Heart left ventricle (tissue), 16 donors: ENCODE results near the gene MGAT4B. TPM values are rescaled to one million over a fixed set of nuclear protein-coding genes. Genes with fewer than 3 reads are reported as not detected.

Experiments
- ATAC-seq, 4 donors: fragments of 200-7000 bp; cut with Tn5 transposase; one replicate each; pipeline ENCODE4 v1.9.1; 2020 to 2022; ENCODE audit warnings: moderate library complexity in 4 of 4, mild to moderate bottlenecking in 3 of 4, moderate number of reproducible peaks in 1 of 4
- DNase-seq, 5 donors: peaks; one replicate each; pipeline ENCODE4 v3.0.0-alpha.2; 2020
- H3K27ac ChIP-seq, 12 donors: fragments of 200-600 bp; sonication (generic) in 4 of 12; one replicate each; pipeline versions ENCODE4 v1.5.0 to v1.8.0; 2016 to 2022; ENCODE audit warnings: mild to moderate bottlenecking in 2 of 12
- H3K27me3 ChIP-seq, 9 donors: fragments of 200-600 bp; sonication (generic) in 2 of 9; one replicate each; pipeline versions ENCODE4 v1.5.1 to v1.8.0; 2016 to 2022; ENCODE audit warnings: mild to moderate bottlenecking in 3 of 9
- H3K36me3 ChIP-seq, 9 donors: fragments of 200-600 bp; sonication (generic) in 2 of 9; one replicate each; pipeline versions ENCODE4 v1.5.0 to v1.8.0; 2018 to 2022; ENCODE audit warnings: mild to moderate bottlenecking in 2 of 9
- H3K4me1 ChIP-seq, 12 donors: fragments of 200-600 bp; sonication (generic) in 4 of 12; one replicate each; pipeline versions ENCODE4 v1.5.0 to v1.8.0; 2016 to 2022; ENCODE audit warnings: mild to moderate bottlenecking in 3 of 12
- H3K4me3 ChIP-seq, 12 donors: fragments of 200-600 bp; sonication (generic) in 4 of 12; one replicate each; pipeline versions ENCODE4 v1.5.0 to v1.8.0; 2017 to 2022; ENCODE audit warnings: mild to moderate bottlenecking in 9 of 12, moderate library complexity in 4 of 12
- H3K9me3 ChIP-seq, 12 donors: fragments of 200-600 bp; sonication (generic) in 4 of 12; one replicate each; pipeline versions ENCODE4 v1.5.0 to v1.8.0; 2016 to 2022; ENCODE audit warnings: mild to moderate bottlenecking in 1 of 12
- POLR2A ChIP-seq, 2 donors: fragments of 450-650 bp; IDR thresholded peaks; one replicate each; pipeline ENCODE4 v1.6.1; 2017; ENCODE audit warnings: antibody characterized with exemption in 2 of 2, mild to moderate bottlenecking in 2 of 2, moderate library complexity in 2 of 2
- WGBS, 4 donors: extraction: QIAGEN DNeasy Blood & Tissue Kit in 2 of 4; methylation state at CpG; one replicate each; pipeline versions ENCODE4 v1.1.5 to v1.1.7; 2013 to 2018; 5-methylcytosine and 5-hydroxymethylcytosine counted together
- intact Hi-C, 10 donors: fragments of 100-400 bp; cut with DNase I; formaldehyde crosslinking; loops; one replicate each; pipeline versions ENCODE4 v1.11.1 to v1.14.2; 2022
- polyA plus RNA-seq, 2 donors: library from polyadenylated mRNA; stranded (reverse); fragments of 200-250 nt; gene quantifications; one replicate each; pipeline ENCODE4 v1.2.3, GENCODE V29; 2013
- total RNA-seq, 9 donors: library from RNA; depleted of rRNA in 2 of 9; stranded (reverse); fragments of >200 nt in 2 of 9; fragmentation: NEBNext Ultra II Directional in 3 of 9; extraction: Animal tissue kit (Norgen Biotek cat#: 25700) in 3 of 9; gene quantifications; one replicate each; pipeline versions ENCODE4 v1.1.0 to v1.2.4, GENCODE V29; 2016 to 2023
- TF ChIP-seq, protein P1 (sequence below), 12 donors: fragments of 200-600 bp; sonication (generic) in 4 of 12; IDR thresholded peaks; one replicate each; pipeline versions ENCODE4 v1.5.0 to v1.8.0; 2018 to 2022; ENCODE audit warnings: antibody characterized with exemption in 12 of 12, mild to moderate bottlenecking in 5 of 12
- donor health status: ischemic (EF 13 %, LVEDD 7.1; RV severe dilation, severe dysfunction).
- donor health status: healthy with polysubstance abuse.
- donor health status: DM: no; HTN: yes; CAD: no.
- donor health status: DM: no; HTN: no; CAD: no.
- donor health status: ischemic (EF 25% LVEDD 6.9; RV normal size, moderate dysfunction).
- donor health status: ischemic (EF 25% LVEDD 5.7; RV mildly dilated, moderate dysfunction).
- donor health status: healthy.
- donor health status: DM: yes; HTN: yes; CAD: no.
- donor health status: ischemic (EF 35%, LVEDD 5.7; RV mildly dilated, moderate dysfunction).
- donor health status: nonischemic (EF 11% LVEDD 7.7; RV severe dilation, severe dysfunction).
- donor health status: DM: yes; HTN: yes; CAD: no.
- donor health status: PGD.
- donor health status: ischemic (EF 29% LVEDD 5.4; RV normal size, mild dysfunction).
- donor health status: nonischemic (EF 23%, LVEDD 6.1; RV moderate dilation, normal function).

Gene MGAT4B
- total and polyA plus RNA-seq, 11 donors, result 49.6 to 209 (median 105) TPM

GRCh38 chr5:179820483-179821297 lies 14.0 kb upstream of the MGAT4B start, which contains the start of gene SQSTM1:
TSS of gene SQSTM1 (plus strand) at chr5:179820905. CDS start at chr5:179820937, 32 bp downstream.
- Histone ChIP-seq H3K27ac (peak within 1 kb of the TSS; percentile 98 to 100 (median 99)), H3K9me3 (no peaks in the 10 kb centered on the region), H3K4me1 (peaks cover 24 to 79% (median 70%) of the 10 kb centered on the region in 12 donors), H3K4me3 (peak within 1 kb of the TSS; percentile 67 to 100 (median 99)), H3K36me3 (peaks cover 0 to 39% (median 32%) of the 10 kb centered on the region in 9 donors), H3K27me3 (no peaks in the 10 kb centered on the region)
- intact Hi-C loops, result loop anchor here in 5 of 10 donors (1.0 to 10.0 kb wide), 5 partner anchors 14 to 196 kb away; partner anchors contain the start of genes MRNIP (in 4 of the 5), MGAT4B (in 2 of the 5) and HNRNPH1 (in 1 of the 5)
- peak; percentile 88 to 94 (median 88) for DNase-seq
- peak; percentile 55 to 74 (median 71) for ATAC-seq
- peak; percentile 92 to 99 for TF ChIP-seq POLR2A (IDR thresholded peaks at IDR 0.05)
- TF ChIP-seq, protein P1, sequence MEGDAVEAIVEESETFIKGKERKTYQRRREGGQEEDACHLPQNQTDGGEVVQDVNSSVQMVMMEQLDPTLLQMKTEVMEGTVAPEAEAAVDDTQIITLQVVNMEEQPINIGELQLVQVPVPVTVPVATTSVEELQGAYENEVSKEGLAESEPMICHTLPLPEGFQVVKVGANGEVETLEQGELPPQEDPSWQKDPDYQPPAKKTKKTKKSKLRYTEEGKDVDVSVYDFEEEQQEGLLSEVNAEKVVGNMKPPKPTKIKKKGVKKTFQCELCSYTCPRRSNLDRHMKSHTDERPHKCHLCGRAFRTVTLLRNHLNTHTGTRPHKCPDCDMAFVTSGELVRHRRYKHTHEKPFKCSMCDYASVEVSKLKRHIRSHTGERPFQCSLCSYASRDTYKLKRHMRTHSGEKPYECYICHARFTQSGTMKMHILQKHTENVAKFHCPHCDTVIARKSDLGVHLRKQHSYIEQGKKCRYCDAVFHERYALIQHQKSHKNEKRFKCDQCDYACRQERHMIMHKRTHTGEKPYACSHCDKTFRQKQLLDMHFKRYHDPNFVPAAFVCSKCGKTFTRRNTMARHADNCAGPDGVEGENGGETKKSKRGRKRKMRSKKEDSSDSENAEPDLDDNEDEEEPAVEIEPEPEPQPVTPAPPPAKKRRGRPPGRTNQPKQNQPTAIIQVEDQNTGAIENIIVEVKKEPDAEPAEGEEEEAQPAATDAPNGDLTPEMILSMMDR (IDR thresholded peaks at IDR 0.05), result peak in 1 of 12 donors; percentile 12
- WGBS, 4 donors, result 0 to 1% (median 1%) methylated on average over 12 to 81 of the region's 81 CpGs

DNA sequence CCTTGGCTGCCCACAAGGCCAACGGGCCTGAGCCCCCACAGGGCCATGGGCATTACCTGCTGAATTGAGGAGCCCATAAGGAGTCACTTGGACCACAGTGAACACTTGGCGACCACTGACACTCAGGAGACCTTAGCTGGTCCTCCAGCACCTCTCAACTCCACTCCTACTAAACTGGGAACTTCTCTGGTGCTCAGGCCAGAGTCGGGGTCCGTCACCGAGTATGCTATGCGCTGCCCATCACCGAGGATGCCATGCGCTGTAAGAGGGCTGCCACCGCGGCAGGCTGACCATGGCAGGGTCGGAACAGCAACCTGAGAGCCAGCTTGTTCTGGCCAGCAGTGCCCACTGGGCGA lies 13.4 kb upstream of the MGAT4B start:
- Histone ChIP-seq H3K9me3 (no peaks in the 10 kb centered on the region), H3K4me3 (peak overlapping the region; percentile 67 to 100 (median 99)), H3K27me3 (no peaks in the 10 kb centered on the region), H3K36me3 (peaks cover 0 to 33% (median 27%) of the 10 kb centered on the region in 9 donors), H3K4me1 (peaks cover 24 to 73% (median 66%) of the 10 kb centered on the region in 12 donors), H3K27ac (peak overlapping the region; percentile 98 to 100 (median 99))
- WGBS, 4 donors, result 28 to 40% (median 32%) methylated on average over 12 of the region's 12 CpGs
- no peak for DNase-seq
- intact Hi-C loops, result loop anchor here in 4 of 10 donors (2.0 to 10.0 kb wide), 4 partner anchors 13 to 195 kb away; partner anchors contain the start of genes MRNIP (in 3 of the 4), MGAT4B (in 2 of the 4) and HNRNPH1 (in 1 of the 4)
- no peak for ATAC-seq
- TF ChIP-seq, protein P1 (IDR thresholded peaks at IDR 0.05), result no peak
- no peak for TF ChIP-seq POLR2A (IDR thresholded peaks at IDR 0.05)

- no peaks in the 10 kb centered on the region for H3K9me3 ChIP-seq
- TF ChIP-seq, protein P1 (IDR thresholded peaks at IDR 0.05), result no peak
- no peak for TF ChIP-seq POLR2A (IDR thresholded peaks at IDR 0.05)
- peaks cover 24 to 67% (median 60%) of the 10 kb centered on the region in 12 donors for H3K4me1 ChIP-seq
- ATAC-seq (peak in 3 of 4 donors; percentile 10 to 52 (median 22)), DNase-seq (peak in 4 of 5 donors; percentile 74 to 82 (median 78))
- no peaks in the 10 kb centered on the region for H3K27me3 ChIP-seq
- peak overlapping the region; percentile 98 to 100 (median 99) for H3K27ac ChIP-seq
- peaks cover 0 to 29% (median 21%) of the 10 kb centered on the region in 9 donors for H3K36me3 ChIP-seq
- peak overlapping the region; percentile 67 to 100 (median 99) for H3K4me3 ChIP-seq
- 13 to 24% (median 20%) methylated on average over 23 to 26 of the region's 26 CpGs for WGBS, 4 donors
- intact Hi-C loops, result loop anchor here in 5 of 10 donors (2.0 to 10.0 kb wide), 4 partner anchors 13 to 195 kb away; partner anchors contain the start of genes MRNIP (in 4 of the 5), MGAT4B (in 2 of the 5) and HNRNPH1 (in 1 of the 5)
These were observed 12.8 kb upstream of the MGAT4B start for GRCh38 chr5:179819296-179820126.
